KG1 (cell line): ENCODE data around the gene ME1.
"Not testable (repeated sequence)": the region's sequence is repeated elsewhere in the genome, so short reads cannot be mapped to it uniquely, and the experiment has no call there.

Experiments
- DNase-seq: peaks from one replicate; lab custom pipeline; 2025; lab: John Stamatoyannopoulos, UW

ME1 gene

GRCh38 chr6:83256719-83257118, 174.1 kb downstream of the ME1 start:
- not testable (repeated sequence) for DNase-seq

DNA sequence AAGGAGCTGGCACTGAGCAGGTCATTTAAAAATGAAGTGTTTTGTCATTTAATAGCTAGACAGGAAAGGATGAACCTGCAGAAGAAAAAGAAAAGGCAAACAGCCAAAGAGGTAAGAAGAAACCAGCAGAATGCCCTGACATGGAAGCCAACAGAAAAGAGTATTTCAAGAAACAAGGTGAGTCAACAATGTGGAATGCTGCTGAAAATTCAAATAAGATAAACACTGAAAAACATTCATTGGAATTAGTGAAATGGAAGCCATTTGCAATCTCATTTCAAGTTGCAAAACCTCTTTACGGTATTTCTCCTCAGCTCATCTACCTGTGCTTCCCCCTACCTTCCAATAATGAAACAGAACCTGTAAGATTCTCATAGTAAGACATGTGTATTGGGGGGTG, 178.1 kb downstream of the ME1 start:
- no peak for DNase-seq

GRCh38 chr6:83250235-83250634, 180.6 kb downstream of the ME1 start:
- DNase-seq, result no peak

DNA sequence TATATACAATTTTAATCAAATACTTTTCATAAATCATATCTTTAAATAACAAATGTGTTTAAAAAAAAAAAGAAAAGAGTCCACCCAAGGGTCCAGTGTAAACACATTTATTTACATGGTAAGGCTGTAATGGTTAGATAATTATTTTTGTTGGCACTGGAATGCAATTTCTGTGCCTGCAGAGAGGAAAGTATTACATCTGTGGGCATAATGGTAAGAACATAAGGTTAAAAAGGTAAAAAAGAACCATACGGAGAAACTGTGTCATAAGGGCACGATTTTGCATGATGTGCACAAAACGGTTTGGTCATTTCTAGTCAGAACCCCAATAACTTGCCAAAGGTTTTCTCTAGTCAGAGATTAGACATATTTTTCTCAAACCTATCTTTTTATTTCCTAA, 183.4 kb downstream of the ME1 start:
- no peak for DNase-seq

DNA sequence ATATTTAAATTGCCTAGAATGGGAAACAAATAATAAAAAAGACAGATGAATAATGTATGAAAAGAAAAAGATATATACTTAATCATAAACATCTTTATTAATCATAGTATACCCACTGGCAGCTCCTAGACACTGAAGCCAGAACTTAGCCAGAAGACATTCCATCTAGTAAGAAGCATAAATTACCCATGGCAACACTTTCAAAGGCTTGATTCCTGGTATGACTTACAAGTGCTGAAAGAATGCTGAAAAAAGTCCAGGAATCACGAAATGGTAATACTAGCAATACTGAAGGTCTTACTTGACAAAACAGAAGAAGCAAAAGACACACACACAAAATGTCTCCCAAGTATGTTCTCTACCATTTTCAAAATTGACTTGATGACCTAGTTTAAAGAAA, 199.7 kb downstream of the ME1 start:
- DNase-seq, result no peak

- DNase-seq, result no peak
Observed at GRCh38 chr6:83226517-83226916, 204.3 kb downstream of the ME1 start.

DNA sequence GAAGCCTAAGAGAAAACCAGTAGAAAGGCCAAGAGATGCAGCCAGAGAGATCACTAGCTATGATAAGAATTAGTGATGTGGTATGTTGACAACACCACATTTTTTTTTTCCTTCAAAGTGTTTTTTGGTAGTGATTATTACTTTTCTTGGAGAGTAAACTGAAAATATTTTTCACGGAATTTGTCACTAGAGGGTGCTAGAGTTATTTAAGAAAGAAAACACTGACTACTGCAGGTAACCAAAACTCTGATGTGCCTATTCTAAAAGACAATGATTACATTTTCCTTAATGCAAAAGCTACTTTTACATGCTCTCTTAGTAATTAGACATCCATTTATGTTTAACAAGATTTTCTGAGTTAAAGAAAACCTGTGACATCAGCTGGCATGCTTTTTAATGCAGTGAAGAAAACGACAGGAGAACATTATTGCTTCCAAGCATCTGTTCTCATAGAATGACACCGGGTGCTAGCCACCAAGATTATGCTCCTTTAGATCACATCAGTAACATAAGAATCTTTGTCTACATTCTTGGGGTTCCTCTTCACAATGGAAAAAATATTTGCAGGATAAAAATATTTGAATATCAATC, 208.9 kb downstream of the ME1 start:
- DNase-seq, result peak; percentile 15

GRCh38 chr6:83221276-83221675, 209.6 kb downstream of the ME1 start:
- no peak for DNase-seq

- no peak for DNase-seq
Observed at GRCh38 chr6:83220121-83220520, 210.7 kb downstream of the ME1 start.

DNA sequence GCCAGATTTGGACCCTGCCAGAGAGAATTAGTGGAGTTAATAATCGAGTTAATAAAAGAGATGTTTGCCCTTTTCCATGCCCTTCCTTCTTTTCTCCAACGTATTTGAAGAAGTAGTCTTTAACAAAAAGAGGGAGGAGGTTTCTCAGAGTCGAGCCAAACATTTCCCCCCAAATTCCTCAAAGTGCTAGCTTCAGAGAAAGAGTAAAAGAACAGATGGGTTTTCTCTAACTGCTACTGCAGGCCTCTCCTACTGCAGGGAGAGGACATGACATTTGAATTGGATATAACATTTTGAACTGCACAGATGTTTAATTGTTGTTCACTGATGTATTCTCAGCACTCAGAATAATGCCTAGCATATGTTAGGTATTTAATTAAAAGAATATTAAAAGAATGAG, 212.2 kb downstream of the ME1 start:
- DNase-seq, result no peak

DNA sequence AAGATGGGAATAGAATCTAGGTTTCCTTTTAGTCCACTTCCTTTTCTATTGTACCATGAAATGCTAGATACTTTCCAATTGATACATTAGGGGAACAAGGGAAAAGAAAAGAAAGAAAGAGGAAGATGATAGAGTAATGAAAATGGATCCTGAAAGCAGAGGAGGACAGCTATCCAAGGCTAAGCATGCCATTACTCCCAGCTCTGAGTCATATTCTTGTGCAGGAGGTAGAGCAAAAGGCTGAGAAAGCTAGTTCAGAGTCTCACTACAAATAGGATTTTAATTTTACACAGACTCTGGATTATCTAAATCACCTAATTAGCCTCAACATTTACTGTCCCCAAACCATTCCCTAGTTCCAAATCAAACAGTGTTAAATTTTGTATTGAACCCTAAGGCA, 214.0 kb downstream of the ME1 start:
- no peak for DNase-seq

- DNase-seq, result peak; percentile 10
Observed at GRCh38 chr6:83215131-83216047, 215.5 kb downstream of the ME1 start.

- DNase-seq, result no peak
Observed at GRCh38 chr6:83202031-83202430, 228.8 kb downstream of the ME1 start.

GRCh38 chr6:83199863-83200225, 231.0 kb downstream of the ME1 start:
- no peak for DNase-seq

GRCh38 chr6:83199173-83199862, 231.5 kb downstream of the ME1 start:
- DNase-seq, result no peak

DNA sequence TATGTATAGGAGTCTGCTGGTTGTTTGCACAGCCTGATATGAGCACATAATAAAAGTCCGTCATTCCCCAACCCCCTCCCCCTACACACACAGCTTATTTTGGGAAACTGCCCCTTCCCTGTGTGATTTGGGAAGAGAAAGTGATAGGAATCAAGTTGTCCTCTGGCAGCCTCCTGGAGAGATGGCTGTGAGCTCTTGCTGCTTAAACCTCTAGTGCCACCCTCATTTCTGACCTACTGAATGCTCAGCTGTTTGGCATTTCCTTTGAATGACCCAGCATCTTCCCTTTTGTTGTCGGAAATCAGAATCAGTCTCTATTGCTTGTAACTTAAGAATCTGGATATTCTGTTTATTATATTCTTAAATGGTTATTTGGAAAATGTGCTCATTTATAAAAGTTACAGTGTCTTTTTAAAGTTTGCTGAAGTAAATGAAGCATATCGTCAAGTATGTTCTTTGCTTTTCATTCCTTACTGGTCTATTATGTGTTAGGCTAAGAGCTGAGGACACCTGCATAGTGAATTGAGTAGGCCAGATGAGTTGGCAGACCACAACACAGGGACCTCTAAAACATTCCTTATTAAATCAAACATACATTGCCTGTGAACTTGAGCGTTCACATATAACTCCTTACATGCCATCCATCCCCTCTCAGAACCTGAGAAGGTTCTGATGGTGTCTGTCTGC, 232.2 kb downstream of the ME1 start:
- no peak for DNase-seq

GRCh38 chr6:83193747-83194566, 236.9 kb downstream of the ME1 start:
- no peak for DNase-seq

DNA sequence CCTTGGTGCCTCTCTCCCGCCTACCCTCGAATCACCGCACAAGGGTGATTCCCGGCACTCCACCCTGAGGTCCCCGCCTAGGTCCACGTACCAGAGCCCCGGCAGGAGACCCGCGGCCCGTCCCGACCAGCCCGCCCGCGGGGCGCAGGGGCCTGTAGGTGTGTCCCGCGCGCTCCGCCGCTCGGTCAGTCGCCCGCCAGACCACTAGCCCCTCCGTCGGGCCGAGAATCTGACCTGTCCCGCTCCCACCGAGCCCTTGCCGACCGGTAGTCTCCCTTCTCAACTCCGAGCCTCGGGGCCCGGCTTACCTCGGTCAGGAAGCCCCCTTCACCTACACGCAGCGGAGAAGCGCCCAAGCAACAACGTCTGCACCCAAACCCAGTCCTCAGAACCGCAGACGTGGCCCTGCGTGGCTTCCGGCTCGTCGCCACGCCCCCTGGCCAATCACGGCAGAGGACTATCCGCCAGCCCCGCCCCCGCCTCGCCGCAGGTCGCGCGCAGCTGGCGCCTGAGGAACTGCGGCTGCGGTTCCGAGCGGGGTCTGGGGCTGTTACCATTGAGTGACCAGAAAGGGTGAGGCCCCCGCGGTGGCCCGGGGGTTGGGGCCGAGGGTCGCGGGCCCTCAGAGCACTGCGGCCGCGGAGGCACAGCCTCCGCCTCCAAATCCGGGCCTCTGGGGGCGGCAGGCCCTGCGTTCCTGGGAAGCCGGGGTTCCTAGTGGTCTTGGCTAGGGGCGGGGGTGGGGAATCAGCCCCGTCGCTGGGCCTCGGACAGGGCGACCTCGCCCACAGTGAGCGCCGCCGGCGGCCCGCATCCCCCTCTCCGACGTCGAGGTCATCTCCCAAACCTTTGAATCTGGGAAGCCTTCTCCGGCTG, 237.7 kb downstream of the ME1 start, which contains the start of the genes PGM3 and RWDD2A:
PGM3 (minus strand) TSS at position 395 of the 876 bp plus-strand sequence. CDS start 2,253 bp downstream, outside the sequence.
RWDD2A (plus strand) TSS at position 487 of the 876 bp plus-strand sequence. CDS start 1,095 bp downstream, outside the sequence.
- peak; percentile 63 for DNase-seq

DNA sequence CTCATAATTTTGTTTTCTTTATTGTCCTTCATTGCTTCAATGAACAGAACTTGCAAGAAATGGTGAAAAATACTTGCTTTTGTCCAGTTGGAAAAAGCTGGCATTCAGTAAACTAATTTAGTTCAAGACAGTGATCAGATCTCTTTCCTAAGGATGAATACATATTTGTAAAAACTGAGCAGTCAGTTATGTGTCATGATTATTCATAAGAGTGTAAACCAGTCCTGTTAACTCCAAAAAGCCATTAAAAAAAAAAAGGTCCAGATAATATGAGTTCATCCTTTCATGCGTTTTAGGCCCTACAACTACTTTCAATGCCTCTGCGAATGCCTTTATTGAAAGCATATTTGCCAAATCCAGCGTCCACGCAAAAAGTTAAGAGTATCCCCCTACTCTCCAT, 238.4 kb downstream of the ME1 start:
- no peak for DNase-seq

GRCh38 chr6:83191974-83192373, 238.9 kb downstream of the ME1 start:
- DNase-seq, result not testable (repeated sequence)
